MM.1S (cell line): ENCODE measurements around the gene ZMYND12.

ENCODE experiments used
- EZH2 ChIP-seq: fragments of 300-600 bp; sonication (generic); optimal IDR thresholded peaks from 2 replicates; pipeline ENCODE3; 2017; ENCODE audit warnings: low read depth, mild to moderate bottlenecking, antibody characterized with exemption, low read length, mixed read lengths
- TF ChIP-seq, protein P1 (sequence below): fragments of 300-600 bp; sonication (generic); IDR thresholded peaks from 2 replicates; pipeline ENCODE4 v1.5.1; 2016; ENCODE audit warnings: antibody characterized with exemption, low read length, mixed read lengths

DNA sequence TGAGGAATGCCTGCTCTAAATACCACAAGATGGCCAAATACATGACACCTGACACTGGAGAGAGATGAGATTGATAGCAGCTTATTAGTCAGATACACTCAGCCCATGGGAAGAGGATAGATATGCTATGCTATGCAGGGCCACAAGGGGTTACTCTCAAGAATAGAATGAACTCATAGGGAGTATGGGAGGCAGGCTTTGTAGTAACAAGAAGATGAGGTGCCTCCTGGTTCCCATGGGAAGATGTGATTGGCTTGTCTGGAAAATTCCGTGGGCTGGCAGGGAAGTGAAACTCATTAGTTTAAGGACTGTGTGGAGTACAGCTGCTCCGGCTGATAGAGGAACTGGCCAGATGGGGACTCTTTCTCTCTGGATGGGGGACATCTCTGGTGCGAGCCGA lies 23.8 kb upstream of the ZMYND12 start:
- TF ChIP-seq, protein P1, sequence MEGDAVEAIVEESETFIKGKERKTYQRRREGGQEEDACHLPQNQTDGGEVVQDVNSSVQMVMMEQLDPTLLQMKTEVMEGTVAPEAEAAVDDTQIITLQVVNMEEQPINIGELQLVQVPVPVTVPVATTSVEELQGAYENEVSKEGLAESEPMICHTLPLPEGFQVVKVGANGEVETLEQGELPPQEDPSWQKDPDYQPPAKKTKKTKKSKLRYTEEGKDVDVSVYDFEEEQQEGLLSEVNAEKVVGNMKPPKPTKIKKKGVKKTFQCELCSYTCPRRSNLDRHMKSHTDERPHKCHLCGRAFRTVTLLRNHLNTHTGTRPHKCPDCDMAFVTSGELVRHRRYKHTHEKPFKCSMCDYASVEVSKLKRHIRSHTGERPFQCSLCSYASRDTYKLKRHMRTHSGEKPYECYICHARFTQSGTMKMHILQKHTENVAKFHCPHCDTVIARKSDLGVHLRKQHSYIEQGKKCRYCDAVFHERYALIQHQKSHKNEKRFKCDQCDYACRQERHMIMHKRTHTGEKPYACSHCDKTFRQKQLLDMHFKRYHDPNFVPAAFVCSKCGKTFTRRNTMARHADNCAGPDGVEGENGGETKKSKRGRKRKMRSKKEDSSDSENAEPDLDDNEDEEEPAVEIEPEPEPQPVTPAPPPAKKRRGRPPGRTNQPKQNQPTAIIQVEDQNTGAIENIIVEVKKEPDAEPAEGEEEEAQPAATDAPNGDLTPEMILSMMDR: no peak
- TF ChIP-seq EZH2: no peak
